Kidney (tissue), 14 donors: ENCODE measurements around the gene CYP2A7. TPM values are rescaled to one million over a fixed set of nuclear protein-coding genes. Genes with fewer than 3 reads are reported as not detected.
"Not testable (repeated sequence)": the region's sequence is repeated elsewhere in the genome, so short reads cannot be mapped to it uniquely, and the experiment has no call there.

ENCODE experiments used
- DNase-seq, 5 donors: peaks; one replicate each; pipeline ENCODE4 v3.0.0-alpha.2; 2013 to 2020
- FAIRE-seq: peaks from 2 replicates; lab custom pipeline; 2012; peaks lifted over from hg19 to GRCh38; lab: Jason Lieb, UNC
- H3K27ac ChIP-seq, 2 donors: one replicate each; pipeline ENCODE4 v1.7.0; 2013; ENCODE audit warnings: low read depth in 2 of 2, low read length in 2 of 2, inconsistent platforms in 1 of 2
- H3K27me3 ChIP-seq: one replicate; pipeline ENCODE4 v1.7.1; 2013; ENCODE audit warnings: low read length, inconsistent platforms; ENCODE audit not compliant: control insufficient read depth, insufficient read depth
- H3K36me3 ChIP-seq, 3 donors: one replicate each; pipeline versions ENCODE4 v1.7.0 to v1.7.1; 2013; ENCODE audit warnings: low read length in 3 of 3, control low read depth in 1 of 3, inconsistent platforms in 1 of 3; ENCODE audit not compliant: insufficient read depth in 3 of 3, control insufficient read depth in 2 of 3
- H3K4me1 ChIP-seq, 3 donors: one replicate each; pipeline versions ENCODE4 v1.7.0 to v1.7.1; 2013; ENCODE audit warnings: low read length in 3 of 3, inconsistent platforms in 1 of 3, low read depth in 1 of 3; ENCODE audit not compliant: control insufficient read depth in 2 of 3, insufficient read depth in 2 of 3
- H3K4me3 ChIP-seq, 3 donors: one replicate each; pipeline versions ENCODE4 v1.7.0 to v1.8.1; 2013; ENCODE audit warnings: low read length in 3 of 3, control low read depth in 1 of 3, inconsistent platforms in 1 of 3
- H3K9ac ChIP-seq, 3 donors: one replicate each; pipeline versions ENCODE4 v1.7.0 to v1.7.1; 2013; ENCODE audit warnings: low read length in 3 of 3, control low read depth in 1 of 3, inconsistent platforms in 1 of 3
- H3K9me3 ChIP-seq, 3 donors: one replicate each; pipeline versions ENCODE4 v1.7.0 to v1.7.1; 2013; ENCODE audit warnings: low read length in 3 of 3, control low read depth in 1 of 3, inconsistent platforms in 1 of 3; ENCODE audit not compliant: control insufficient read depth in 2 of 3, insufficient read depth in 1 of 3
- CTCF ChIP-seq: IDR thresholded peaks from 3 replicates; pipeline ENCODE4 v1.5.1; 2012; ENCODE audit warnings: mild to moderate bottlenecking, moderate library complexity, borderline replicate concordance; ENCODE audit not compliant: insufficient read depth; ENCODE audit errors: extremely low read depth
- intact Hi-C: fragments of 100-400 bp; cut with DNase I; formaldehyde crosslinking; loops from one replicate; pipeline ENCODE4 v1.11.1; 2022
- polyA plus RNA-seq: library from polyadenylated mRNA; stranded (reverse); fragments of 350-450 nt; fragmentation: Illumina TruSeq; extraction: RNeasy Lipid Tissue Mini Kit (QIAGEN cat#74804); gene quantifications from one replicate; pipeline ENCODE4 v1.2.3, GENCODE V29; 2014; ENCODE audit warnings: low read depth, low replicate concordance; ENCODE audit not compliant: insufficient read depth
- total RNA-seq: library from RNA; stranded (reverse); fragmentation: NEBNext Ultra II Directional; extraction: Animal tissue kit (Norgen Biotek cat#: 25700); gene quantifications from one replicate; pipeline ENCODE4 v1.2.1, GENCODE V29; 2021
- donor health status: control.
- donor health status: control.
- donor health status: control.
- donor health status: control.
- donor health status: control.
- donor health status: DM: yes; HTN: yes; CAD: no.
- donor health status: Normal renal cell carcinoma (clear cell type).

Gene CYP2A7
- total and polyA plus RNA-seq, 2 donors from 2014 or later: not detected

- FAIRE-seq: not testable (repeated sequence)
These were observed 15.1 kb upstream of the CYP2A7 start for GRCh38 chr19:40896843-40897789.

GRCh38 chr19:40896418-40896796 is 14.4 kb upstream of the CYP2A7 start:
- no peaks in the 10 kb centered on the region for H3K36me3 ChIP-seq
- TF ChIP-seq CTCF: no peak
- intact Hi-C loops: no loop called here

More at GRCh38 chr19:40896843-40897789, 15.1 kb upstream of the CYP2A7 start:
- intact Hi-C loops, H3K4me1 ChIP-seq, H3K4me3 ChIP-seq, H3K9ac ChIP-seq, H3K27me3 ChIP-seq, H3K36me3 ChIP-seq, H3K27ac ChIP-seq, DNase-seq, H3K9me3 ChIP-seq: not testable (repeated sequence)

GRCh38 chr19:40893112-40893511 is 11.1 kb upstream of the CYP2A7 start:
- Histone ChIP-seq H3K4me3 (no peak overlapping the region), H3K27ac (no peak overlapping the region), H3K9ac (no peak overlapping the region), H3K27me3 (no peaks in the 10 kb centered on the region), H3K4me1 (no peaks in the 10 kb centered on the region), H3K9me3 (no peaks in the 10 kb centered on the region), H3K36me3 (no peaks in the 10 kb centered on the region)
- DNase-seq: no peak
- TF ChIP-seq CTCF: no peak
- intact Hi-C loops: no loop called here
- FAIRE-seq: no peak

More at GRCh38 chr19:40896418-40896796, 14.4 kb upstream of the CYP2A7 start:
- no peaks in the 10 kb centered on the region for H3K27me3 ChIP-seq
- H3K9ac ChIP-seq: no peak overlapping the region
- no peak overlapping the region for H3K4me3 ChIP-seq
- FAIRE-seq: no peak
- no peak for DNase-seq
- no peaks in the 10 kb centered on the region for H3K9me3 ChIP-seq
- H3K4me1 ChIP-seq: no peaks in the 10 kb centered on the region
- no peak overlapping the region for H3K27ac ChIP-seq

GRCh38 chr19:40889366-40889765 is 7.3 kb upstream of the CYP2A7 start:
- no peak overlapping the region for H3K4me3 ChIP-seq
- no peaks in the 10 kb centered on the region for H3K36me3 ChIP-seq
- intact Hi-C loops: no loop called here
- no peak for TF ChIP-seq CTCF
- no peaks in the 10 kb centered on the region for H3K9me3 ChIP-seq
- no peaks in the 10 kb centered on the region for H3K4me1 ChIP-seq
- H3K27ac ChIP-seq: no peak overlapping the region
- no peak overlapping the region for H3K9ac ChIP-seq
- no peaks in the 10 kb centered on the region for H3K27me3 ChIP-seq
- FAIRE-seq (no peak), DNase-seq (no peak)
